Middle frontal gyrus (tissue), 1 donor: ENCODE data around the gene CMTM7.

Experiments used
- DNase-seq: peaks from one replicate; pipeline ENCODE4 v3.0.0-alpha.2; 2015; ENCODE audit warnings: low spot score; ENCODE audit errors: extremely low spot score

The CMTM7 gene, protein sequence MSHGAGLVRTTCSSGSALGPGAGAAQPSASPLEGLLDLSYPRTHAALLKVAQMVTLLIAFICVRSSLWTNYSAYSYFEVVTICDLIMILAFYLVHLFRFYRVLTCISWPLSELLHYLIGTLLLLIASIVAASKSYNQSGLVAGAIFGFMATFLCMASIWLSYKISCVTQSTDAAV

DNA sequence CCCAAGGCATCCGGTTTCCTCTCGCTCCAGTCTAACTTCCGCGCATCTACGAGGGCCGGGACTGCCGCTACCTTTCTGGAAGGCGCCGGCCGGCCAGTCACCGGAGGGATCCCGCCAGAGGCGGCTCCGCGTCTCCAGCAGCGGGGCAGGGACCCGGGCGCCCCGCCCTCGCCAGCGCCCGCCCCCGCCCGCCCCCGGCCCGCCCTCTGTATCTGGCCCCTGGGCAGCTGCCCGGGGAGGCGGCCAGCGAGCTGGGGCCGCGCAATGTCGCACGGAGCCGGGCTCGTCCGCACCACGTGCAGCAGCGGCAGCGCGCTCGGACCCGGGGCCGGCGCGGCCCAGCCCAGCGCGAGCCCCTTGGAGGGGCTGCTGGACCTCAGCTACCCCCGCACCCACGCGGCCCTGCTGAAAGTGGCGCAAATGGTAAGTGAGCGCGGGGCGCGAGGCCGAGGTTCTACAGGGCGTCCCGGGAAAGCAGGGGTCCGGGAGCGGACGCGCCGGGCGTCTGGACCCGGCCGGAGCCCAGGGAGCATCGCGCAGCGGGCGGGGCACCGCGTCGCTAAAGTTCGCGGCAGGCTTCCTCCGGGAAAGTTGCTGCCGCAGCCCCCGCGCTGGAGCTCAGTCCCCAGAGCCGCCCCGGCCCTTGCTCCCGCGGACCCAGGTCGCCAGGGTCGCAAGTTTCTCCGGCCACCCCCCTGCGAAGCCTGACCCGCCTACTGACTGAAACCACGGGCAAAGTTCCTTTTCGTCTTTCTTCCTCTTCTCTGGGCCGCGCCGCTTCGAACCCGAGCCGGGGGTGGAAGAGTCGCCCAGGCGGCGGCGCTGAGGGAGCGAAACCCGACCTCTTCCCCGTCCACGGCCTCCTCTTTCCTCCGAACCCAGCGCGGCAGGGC is at the start of gene CMTM7:
CMTM7 (plus strand) TSS at position 211 of the 893 bp plus-strand sequence; CDS start at position 265, 54 bp downstream.
- DNase-seq: no peak

DNA sequence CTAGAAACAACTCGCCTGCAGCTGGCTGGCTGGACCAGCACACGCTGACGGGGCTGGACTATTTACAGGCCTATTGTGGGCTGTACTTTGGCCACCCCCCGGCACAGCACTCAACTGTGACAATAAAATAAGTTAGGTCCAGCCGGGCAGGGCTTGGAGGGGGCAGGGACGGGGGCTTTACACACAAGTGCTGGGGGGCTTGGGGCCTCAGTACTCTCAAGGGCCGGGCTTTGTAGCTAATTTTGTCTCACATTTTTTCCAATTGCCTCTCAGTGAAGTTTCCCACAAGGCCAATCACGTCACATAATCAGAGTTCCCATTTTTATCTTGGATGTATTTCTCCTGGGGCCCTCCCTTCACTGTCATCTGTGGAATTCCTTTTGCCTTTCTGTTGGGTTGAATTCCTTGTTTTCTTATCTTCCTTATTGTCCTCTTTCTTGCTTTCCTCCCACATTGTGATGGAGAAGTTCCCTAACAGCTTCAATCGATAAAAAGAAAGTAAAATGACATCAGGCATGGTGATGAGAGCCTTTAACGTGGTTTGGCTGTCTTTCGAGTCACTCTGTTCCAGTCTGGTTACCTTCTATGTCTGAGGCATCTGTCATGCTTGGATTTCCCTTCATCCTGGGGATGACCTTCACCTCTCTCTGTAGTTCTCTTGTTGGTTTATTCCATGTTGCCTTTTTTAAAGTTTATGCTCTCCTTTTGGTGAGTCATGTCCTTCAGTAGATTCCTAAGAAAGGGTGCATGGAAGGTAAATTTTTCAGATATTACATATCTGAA is 44.1 kb upstream of the CMTM7 start:
- no peak for DNase-seq

DNA sequence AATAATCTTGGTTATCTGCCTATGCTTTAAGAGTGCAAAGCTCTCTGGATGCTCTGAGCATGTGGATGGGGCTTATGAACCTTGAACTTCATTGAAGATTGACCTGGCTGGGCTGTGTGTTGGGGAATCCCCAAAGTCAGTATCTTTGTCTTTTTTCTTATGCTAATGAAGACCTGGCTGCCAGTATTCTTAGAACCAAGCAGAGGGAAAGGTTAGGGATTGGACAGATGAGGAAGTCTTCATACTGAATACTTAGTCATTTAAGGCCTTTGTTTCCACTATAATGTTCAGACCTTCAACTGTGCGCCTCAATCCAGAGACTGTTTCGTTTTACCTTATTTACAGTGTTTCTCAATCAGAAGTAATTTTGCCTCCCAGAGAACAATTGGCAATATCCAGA is 42.5 kb upstream of the CMTM7 start:
- DNase-seq: no peak

DNA sequence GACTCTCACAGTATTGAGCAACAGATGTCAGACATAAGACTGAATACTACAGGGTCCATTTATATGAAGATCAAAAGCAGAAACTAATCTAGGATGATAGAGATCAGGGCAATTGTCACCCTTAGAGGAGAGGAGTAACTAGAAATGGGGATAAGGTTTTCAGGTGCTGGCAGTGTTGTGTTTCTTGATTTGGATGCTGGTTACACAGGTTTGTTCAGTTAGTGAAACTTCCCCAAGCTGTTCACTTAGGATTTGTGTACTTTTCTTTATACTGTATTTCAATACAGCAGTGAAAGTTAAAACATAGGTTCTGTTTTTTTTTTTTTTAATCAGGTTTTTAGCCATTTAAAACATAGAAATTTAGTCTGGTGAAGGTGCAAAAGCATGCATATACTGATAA is 39.1 kb upstream of the CMTM7 start:
- no peak for DNase-seq

DNA sequence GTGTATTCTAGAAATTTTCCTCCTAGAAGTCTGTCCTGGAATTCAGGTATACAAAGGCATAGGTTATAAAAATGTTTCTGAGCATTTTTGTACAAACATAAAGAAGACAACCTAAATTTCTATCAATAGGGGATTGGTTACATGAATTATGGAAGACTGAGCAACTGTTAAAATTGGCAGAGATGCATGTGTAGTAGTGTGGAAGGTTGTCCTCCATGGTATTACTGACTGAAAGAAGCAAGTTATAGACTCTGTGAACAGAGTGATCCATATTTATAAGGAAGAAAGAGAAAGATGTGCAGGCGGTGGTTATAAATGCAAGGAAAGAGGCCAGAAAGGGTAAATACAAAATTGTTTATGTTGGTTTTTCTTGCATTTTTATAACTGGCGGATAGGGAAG is 38.3 kb upstream of the CMTM7 start:
- no peak for DNase-seq

DNA sequence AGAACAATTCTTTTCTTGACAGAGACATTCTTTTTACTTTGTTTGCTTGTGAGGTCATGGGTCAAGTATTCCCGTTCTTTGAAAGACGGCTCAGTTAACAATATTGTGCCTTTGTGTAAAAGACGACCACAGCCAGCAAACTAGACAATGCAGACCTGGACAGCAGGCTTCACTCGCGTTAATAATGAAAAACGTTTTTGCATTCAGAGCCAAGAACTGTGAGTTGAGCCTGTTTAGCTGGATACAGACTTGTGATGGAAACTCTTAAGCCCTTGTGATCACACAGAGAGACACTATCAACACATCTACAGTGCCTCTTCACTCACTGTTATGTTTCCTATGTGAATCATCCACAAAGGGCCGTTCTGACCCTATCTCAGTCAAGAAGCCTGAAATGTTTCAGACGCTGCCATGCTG is 37.3 kb upstream of the CMTM7 start:
- no peak for DNase-seq

DNA sequence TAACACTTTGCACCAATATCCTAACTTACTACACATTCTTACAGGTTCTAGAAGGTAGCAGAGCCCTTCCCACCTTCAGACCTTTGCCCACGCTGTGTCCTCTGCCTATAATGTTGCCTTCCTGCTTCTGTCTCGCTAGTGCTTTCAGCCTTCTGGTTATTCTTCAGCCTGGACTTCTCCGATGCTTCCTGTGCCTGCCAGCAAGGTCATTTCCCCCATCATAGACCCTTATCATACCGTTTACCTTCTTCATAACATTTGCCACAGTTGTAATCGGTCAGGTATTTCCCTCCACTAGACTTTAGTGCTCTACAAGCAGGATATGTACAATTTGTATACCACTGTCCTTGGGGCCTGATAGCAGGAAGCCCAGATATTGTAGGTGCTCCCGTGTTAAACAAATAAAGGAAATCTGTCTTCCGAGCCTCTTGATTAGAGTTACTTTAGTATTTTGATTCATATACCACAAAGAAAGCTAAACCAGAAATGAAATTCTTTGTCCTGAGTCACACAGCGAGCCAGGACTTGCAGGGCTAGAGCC is 35.8 kb upstream of the CMTM7 start:
- no peak for DNase-seq

DNA sequence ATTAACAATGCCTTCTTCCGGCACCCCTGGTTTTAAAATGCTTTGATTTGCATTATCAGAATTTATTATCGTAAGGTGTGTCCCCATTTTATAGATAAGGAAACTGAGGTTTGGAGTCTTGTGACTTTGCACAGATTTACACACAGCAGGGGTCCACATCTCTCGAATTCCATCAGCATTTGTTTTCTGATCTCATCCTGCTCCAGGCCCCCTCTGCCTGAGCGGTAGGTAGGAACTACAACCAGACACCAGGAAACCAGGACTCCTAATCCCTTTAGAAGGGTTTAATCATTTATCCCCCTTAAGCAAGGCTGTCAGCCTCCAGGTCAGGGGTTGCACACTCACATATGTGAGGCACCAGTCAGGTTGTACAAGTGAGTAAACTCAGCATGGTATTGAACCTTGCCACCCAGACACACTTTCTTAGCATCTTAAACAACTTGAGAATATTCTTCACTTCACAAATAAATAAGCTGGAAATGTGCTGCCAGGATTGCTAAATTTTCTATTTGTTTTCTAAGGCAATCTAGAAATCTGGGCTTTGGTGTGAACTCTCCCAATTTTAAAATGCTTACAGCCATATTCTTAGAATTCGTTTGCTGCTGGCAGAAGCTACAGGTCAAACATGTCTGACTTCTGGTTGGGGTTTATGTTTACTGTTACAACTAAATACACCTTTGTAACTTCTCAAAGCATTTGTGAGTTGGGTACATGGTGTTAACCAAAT is 31.7 kb upstream of the CMTM7 start:
- no peak for DNase-seq

DNA sequence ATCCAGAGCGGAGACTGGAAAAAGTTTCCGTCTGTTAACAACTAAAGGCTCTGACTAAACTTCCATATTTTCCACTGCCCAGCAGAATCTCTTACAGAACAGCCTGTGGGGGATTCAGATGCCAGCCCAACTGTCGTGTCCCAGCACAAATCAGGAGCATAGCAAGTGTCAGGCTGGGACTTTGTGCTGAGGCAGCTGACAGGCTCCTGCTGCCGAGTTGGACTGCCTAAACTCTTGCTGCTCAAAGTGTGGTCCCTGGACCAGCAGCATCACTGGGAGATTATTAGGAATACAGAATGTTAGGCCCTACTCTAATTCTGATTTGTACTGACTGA is 31.2 kb upstream of the CMTM7 start:
- no peak for DNase-seq

DNA sequence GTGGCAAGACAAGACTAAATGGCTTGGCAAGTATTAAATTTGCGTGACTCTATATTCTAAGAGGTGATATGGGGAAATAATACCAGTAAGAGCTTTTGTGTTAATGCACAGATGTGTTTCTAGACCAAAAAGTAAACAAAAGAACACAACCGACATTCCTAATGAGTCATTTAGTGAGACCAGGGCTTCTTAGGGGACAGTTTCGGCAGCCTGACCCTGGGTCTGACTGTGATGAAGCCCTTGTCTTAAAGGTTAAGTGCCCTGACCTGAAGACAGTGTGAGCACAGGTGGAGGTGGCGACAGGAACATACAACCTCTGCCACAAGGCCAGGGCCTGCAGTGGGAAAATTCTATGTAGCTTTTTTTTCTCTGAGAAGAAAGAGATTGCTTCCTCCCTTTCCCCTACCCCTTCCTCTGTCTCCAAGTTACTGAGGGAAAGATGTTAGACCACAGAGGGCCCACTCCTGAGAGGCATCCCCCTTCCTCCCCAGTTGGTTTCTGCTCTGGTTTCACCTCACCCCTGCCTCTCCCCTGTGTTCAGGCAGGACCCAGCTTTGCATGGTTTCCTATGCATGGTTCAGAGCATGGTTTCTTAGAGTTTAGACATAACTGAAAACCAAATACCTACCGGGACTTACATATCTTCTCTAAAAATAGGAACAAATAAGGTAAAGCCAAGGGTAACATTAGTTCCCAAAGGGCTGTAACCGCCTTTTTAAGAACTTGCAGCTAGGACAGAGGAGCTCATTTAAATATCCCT is 24.8 kb upstream of the CMTM7 start:
- no peak for DNase-seq

DNA sequence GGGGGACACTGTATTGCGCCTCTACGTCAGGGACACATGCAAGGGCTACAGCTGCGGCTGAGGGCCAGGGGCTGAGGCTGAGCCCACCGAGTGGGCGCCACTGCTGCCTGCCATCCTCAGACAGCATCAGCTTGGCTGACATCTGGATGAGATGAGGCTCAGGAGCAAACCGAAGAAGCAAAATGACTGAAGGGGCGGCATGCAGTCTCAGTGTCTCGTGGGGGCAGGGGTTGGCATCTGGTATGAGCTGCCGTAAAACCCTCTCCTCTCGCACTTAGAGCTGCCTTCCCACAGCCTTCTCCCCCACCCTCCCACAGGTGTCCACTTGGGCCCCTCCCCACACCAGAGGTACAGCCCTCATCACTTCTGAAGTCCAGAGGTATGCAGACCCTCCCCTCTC is 24.2 kb upstream of the CMTM7 start:
- no peak for DNase-seq

DNA sequence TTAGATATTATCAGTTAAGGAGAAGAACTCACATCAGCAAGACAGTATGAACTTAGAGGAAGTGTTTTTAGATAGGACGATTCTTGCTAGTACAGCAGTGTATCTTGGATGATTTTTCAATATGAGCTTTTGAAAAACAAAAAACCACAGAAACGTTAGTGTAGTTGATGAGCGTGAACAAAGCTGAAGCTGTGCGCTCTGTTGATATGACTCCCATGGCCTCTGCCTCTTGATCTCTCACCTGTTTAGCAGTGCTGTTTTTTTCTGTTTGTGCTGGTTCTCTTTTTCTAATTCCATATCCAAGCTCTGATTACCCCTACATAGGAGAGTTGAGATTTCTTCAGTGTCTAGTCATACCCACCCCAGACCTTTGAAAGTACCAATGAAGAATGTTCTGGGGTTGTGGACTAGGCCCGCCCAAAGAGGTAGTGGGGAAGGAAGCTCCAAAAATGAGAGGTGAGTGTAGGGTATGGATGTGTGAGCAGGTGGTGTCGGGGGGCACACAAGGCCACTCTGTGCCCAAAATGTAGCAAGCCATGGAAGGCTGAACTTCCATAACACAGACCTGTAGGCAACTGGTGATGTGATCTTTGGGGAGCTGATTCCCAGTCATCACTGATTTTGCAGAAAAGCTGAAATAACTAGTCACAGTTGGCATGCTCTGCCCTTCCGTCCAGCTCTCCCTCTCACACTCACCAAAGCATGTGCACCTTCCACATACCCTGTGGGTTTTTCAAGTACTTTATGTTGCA is 20.0 kb upstream of the CMTM7 start:
- no peak for DNase-seq

DNA sequence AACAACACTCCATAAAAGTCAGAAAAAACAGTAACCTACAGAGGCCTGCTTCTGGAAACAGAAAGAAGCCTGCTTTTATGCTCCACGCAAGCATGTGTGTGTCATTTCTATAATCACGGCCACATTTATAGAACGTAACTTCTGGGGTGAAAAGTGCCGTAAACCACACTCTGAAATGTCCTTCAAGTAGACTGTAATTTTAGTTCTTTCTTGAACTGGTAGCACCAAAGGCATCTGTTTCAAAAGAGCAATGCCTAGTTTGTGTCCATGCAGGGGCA is 19.5 kb upstream of the CMTM7 start:
- DNase-seq: no peak

DNA sequence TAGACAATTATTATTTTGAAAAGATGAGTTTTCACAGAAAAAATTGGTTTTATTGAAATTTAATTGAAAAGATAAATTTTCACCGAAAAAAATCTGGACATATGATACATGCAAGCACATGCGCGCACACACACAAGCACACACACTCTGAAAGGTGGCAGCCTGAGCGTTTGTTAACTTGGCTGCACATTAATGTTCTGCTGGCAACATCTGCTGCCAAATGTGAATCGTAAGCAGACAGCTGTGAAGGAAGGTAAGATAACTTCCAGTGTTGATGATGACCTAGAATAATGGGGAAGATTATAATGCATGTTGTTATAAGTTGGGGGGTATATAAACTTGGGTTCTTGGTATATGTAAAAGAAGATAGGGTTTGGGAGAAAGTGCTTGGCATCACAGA is 18.4 kb upstream of the CMTM7 start:
- DNase-seq: no peak

DNA sequence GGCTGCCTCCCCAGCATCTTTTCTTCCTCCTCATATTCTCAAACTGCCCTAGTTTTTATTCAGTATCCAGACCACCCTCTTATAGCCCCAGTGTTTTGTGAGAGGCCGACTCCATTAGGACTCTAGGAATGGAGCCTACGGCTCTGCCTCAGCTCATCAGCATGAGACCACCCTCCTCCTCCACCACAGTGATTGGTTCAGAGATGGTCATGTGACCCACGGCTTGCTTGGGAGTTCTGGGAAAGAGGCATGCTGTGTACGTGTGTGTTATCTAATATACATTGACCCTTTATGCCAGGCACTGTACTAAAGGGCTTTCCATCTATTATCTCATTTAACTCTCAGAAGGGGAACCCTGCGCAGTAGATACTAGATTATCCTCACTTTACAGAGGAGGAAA is 17.8 kb upstream of the CMTM7 start:
- no peak for DNase-seq

DNA sequence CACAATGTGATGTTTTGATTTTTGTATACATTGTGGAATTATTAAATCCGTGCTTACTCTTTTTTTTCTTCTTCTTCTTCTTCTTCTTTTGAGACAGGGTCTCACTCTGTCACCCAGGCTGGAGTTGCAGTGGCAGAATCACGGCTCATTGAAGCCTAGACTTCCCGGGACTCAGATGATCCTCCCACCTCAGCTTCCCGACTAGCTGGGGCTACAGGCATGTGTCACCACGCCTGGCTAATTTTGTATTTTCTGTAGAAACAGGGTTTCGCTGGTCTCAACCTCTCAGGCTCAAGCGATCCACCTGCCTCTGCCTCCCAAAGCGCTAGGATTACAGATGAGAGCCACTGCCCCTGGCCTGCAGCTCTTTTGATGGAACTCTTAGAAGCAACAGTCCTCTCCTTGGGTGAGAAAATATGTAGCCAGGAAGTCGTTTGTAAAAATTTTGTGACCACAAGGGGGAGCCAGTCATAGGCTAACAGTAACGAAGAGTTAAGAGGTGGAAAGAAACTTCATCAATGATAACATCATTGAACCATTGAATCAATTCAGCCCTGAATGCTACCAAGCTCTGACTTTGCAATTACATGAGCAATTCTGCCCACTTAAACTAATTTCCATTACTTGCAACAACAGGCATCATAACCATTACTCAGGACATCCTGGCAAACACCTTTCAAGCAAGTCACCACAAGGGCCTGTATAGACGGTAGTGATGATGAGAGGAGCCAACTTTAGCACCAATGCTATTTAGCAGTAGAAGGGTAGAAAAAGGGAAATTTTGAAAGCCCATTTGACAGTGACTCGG is 16.7 kb upstream of the CMTM7 start:
- peak; percentile 24 for DNase-seq

DNA sequence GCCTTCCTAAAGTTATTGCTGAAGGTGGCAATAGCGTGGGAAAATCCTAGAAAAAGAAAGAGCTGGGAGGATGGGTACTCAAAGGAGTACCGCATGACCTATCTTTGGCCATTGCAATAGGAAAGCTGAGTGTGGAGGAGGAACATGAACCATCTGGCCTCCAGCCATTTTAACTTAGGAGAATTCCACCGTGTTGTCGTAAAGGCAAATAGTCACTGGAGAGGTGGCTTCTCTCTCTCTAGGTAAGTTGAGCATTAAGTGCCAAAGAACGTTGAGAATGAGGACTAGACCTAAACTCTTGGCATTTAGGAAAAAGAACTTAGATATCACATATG is 16.1 kb upstream of the CMTM7 start:
- no peak for DNase-seq

DNA sequence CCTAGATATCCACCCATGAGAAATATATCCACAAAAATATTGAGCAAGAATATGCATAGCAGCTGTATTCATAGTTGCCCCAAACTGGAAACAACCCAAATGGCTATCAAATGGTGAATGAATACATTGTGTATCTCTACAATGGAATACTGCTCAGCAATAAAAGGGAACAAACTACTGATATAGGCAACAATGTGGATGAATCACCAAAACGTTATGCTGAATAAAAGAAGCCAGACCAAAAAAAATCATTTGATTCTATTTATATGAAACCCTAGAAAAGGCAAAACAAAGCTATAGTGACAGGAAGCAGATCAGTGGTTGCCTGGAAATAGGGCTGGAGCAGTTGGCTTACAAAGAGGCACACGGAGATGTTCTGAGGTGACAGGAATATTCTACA is 15.5 kb upstream of the CMTM7 start:
- peak; percentile 15 for DNase-seq

DNA sequence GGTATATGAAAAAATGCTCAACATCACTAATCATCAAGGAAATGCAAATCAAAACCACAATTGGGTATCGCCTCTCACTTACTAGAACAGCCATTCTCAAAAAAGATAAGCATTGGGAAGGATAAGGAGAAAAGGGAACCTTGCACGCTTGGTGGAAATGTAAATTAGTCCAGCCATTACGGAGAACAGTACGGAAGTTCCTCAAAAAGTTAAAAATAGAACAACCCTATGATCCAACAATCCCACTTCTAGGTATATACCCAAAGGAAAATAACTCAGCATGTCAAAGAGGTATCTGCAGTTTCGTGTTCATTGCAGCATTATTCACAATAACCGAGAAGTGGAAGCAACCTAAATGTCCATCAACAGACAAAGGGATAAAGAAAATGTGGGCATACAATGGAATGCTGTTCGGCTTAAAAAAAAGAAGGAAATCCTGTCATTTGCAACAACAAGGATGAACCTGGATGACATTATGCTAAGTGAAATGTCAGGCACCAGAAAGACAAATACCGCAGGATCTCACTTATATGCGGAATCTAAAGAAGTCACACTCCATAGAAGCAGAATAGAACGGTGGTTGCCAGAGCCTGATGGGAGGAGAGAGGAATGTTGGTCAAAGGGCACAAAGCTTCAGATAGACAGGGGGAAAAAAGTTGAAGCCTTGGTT is 11.7 kb upstream of the CMTM7 start:
- no peak for DNase-seq
